Measurements from ENCODE around the gene SUV39H1. TPM values are rescaled to one million over a fixed set of nuclear protein-coding genes. Genes with fewer than 3 reads are reported as not detected.

SUV39H1 gene
- total RNA-seq, 1 experiment from 2014 or later, result 16.5 TPM

GRCh38 chrX:48747415-48748016, 51.0 kb downstream of the SUV39H1 start:
- 0 out of 2 replicates have a peak, but pooled peaks have one; percentile 51 for ATAC-seq
- ChIA-PET CTCF (no interaction called here), POLR2A (no interaction called here)
- TF ChIP-seq KAT7 (CRISPR knock-in tag; IDR thresholded peaks at IDR 0.05; ENCODE audit: borderline replicate concordance) (no peak), NR2C2 (CRISPR knock-in tag; IDR thresholded peaks at IDR 0.05) (no peak), ZNF423 (CRISPR knock-in tag; IDR thresholded peaks at IDR 0.05) (no peak), AR (CRISPR knock-in tag; IDR thresholded peaks at IDR 0.05) (no peak), USF1 (CRISPR knock-in tag; IDR thresholded peaks at IDR 0.05) (no peak), OVOL2 (CRISPR knock-in tag; IDR thresholded peaks at IDR 0.05; ENCODE audit: borderline replicate concordance) (no peak), PRRX2 (CRISPR knock-in tag; IDR thresholded peaks at IDR 0.05) (no peak), TEAD1 (CRISPR knock-in tag; IDR thresholded peaks at IDR 0.05) (no peak), ATF3 (CRISPR knock-in tag; conservative IDR thresholded peaks at IDR 0.05) (no peak), NFYB (CRISPR knock-in tag; conservative IDR thresholded peaks at IDR 0.05; ENCODE audit: low read depth) (no peak), HMGXB4 (CRISPR knock-in tag; IDR thresholded peaks at IDR 0.05) (no peak), EMX1 (CRISPR knock-in tag; IDR thresholded peaks at IDR 0.05) (no peak), AFF4 (CRISPR knock-in tag; IDR thresholded peaks at IDR 0.05; ENCODE audit: borderline replicate concordance) (no peak)
- TF ChIP-seq, protein P1, sequence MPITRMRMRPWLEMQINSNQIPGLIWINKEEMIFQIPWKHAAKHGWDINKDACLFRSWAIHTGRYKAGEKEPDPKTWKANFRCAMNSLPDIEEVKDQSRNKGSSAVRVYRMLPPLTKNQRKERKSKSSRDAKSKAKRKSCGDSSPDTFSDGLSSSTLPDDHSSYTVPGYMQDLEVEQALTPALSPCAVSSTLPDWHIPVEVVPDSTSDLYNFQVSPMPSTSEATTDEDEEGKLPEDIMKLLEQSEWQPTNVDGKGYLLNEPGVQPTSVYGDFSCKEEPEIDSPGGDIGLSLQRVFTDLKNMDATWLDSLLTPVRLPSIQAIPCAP (CRISPR knock-in tag; IDR thresholded peaks at IDR 0.05), result no peak
- TF ChIP-seq, protein P2, sequence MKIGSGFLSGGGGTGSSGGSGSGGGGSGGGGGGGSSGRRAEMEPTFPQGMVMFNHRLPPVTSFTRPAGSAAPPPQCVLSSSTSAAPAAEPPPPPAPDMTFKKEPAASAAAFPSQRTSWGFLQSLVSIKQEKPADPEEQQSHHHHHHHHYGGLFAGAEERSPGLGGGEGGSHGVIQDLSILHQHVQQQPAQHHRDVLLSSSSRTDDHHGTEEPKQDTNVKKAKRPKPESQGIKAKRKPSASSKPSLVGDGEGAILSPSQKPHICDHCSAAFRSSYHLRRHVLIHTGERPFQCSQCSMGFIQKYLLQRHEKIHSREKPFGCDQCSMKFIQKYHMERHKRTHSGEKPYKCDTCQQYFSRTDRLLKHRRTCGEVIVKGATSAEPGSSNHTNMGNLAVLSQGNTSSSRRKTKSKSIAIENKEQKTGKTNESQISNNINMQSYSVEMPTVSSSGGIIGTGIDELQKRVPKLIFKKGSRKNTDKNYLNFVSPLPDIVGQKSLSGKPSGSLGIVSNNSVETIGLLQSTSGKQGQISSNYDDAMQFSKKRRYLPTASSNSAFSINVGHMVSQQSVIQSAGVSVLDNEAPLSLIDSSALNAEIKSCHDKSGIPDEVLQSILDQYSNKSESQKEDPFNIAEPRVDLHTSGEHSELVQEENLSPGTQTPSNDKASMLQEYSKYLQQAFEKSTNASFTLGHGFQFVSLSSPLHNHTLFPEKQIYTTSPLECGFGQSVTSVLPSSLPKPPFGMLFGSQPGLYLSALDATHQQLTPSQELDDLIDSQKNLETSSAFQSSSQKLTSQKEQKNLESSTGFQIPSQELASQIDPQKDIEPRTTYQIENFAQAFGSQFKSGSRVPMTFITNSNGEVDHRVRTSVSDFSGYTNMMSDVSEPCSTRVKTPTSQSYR (CRISPR knock-in tag; IDR thresholded peaks at IDR 0.05), result no peak
- TF ChIP-seq, protein P3, sequence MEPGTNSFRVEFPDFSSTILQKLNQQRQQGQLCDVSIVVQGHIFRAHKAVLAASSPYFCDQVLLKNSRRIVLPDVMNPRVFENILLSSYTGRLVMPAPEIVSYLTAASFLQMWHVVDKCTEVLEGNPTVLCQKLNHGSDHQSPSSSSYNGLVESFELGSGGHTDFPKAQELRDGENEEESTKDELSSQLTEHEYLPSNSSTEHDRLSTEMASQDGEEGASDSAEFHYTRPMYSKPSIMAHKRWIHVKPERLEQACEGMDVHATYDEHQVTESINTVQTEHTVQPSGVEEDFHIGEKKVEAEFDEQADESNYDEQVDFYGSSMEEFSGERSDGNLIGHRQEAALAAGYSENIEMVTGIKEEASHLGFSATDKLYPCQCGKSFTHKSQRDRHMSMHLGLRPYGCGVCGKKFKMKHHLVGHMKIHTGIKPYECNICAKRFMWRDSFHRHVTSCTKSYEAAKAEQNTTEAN (CRISPR knock-in tag; IDR thresholded peaks at IDR 0.05), result no peak
- TF ChIP-seq, protein P4, sequence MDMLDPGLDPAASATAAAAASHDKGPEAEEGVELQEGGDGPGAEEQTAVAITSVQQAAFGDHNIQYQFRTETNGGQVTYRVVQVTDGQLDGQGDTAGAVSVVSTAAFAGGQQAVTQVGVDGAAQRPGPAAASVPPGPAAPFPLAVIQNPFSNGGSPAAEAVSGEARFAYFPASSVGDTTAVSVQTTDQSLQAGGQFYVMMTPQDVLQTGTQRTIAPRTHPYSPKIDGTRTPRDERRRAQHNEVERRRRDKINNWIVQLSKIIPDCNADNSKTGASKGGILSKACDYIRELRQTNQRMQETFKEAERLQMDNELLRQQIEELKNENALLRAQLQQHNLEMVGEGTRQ (CRISPR knock-in tag; IDR thresholded peaks at IDR 0.05), result no peak
- TF ChIP-seq, protein P5, sequence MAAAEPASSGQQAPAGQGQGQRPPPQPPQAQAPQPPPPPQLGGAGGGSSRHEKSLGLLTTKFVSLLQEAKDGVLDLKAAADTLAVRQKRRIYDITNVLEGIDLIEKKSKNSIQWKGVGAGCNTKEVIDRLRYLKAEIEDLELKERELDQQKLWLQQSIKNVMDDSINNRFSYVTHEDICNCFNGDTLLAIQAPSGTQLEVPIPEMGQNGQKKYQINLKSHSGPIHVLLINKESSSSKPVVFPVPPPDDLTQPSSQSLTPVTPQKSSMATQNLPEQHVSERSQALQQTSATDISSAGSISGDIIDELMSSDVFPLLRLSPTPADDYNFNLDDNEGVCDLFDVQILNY (CRISPR knock-in tag; IDR thresholded peaks at IDR 0.05), result no peak
- no peak overlapping the region for H3K4me3 Mint-ChIP-seq
- H3K27ac Mint-ChIP-seq, result no peak overlapping the region
- no peaks in the 10 kb centered on the region for H3K4me1 Mint-ChIP-seq
- no peaks in the 10 kb centered on the region for H3K27me3 Mint-ChIP-seq (ENCODE audit: low read depth)
- no peaks in the 10 kb centered on the region for H3K36me3 Mint-ChIP-seq
- peak; percentile 10 for DNase-seq (ENCODE audit: low spot score)
- no peaks in the 10 kb centered on the region for H3K9me3 Mint-ChIP-seq

Measured in WTC11 (cell line).